Left lung (tissue), 10 donors: ENCODE measurements around the gene WDR5. TPM values are rescaled to one million over a fixed set of nuclear protein-coding genes. Genes with fewer than 3 reads are reported as not detected.
A peak's percentile ranks its signal among the peaks of the same experiment; 100 is the strongest.

Experiments
- ATAC-seq: fragments of 200-7000 bp; cut with Tn5 transposase; one replicate; pipeline ENCODE4 v1.9.1; 2020; ENCODE audit warnings: moderate library complexity
- DNase-seq, 4 donors: peaks; one replicate each; pipeline ENCODE4 v3.0.0-alpha.2; 2013 to 2020
- H3K27ac ChIP-seq, 2 donors: fragments of 200-600 bp; sonication (generic) in 1 of 2; one replicate each; pipeline versions ENCODE4 v1.5.0 to v1.8.0; 2020 to 2021
- H3K27me3 ChIP-seq, 2 donors: fragments of 200-600 bp; sonication (generic) in 1 of 2; one replicate each; pipeline versions ENCODE4 v1.5.0 to v1.8.0; 2020 to 2021
- H3K36me3 ChIP-seq, 2 donors: fragments of 200-600 bp; sonication (generic) in 1 of 2; one replicate each; pipeline versions ENCODE4 v1.5.0 to v1.8.0; 2020 to 2021
- H3K4me1 ChIP-seq, 2 donors: fragments of 200-600 bp; one replicate each; pipeline ENCODE4 v1.8.0; 2021
- H3K4me3 ChIP-seq, 2 donors: fragments of 200-600 bp; sonication (generic) in 1 of 2; one replicate each; pipeline versions ENCODE4 v1.5.0 to v1.8.0; 2020 to 2021; ENCODE audit warnings: mild to moderate bottlenecking in 1 of 2
- H3K9me3 ChIP-seq, 2 donors: fragments of 200-600 bp; sonication (generic) in 1 of 2; one replicate each; pipeline versions ENCODE4 v1.5.0 to v1.8.0; 2020 to 2021
- intact Hi-C, 2 donors: fragments of 100-400 bp; cut with DNase I; formaldehyde crosslinking; loops; one replicate each; pipeline versions ENCODE4 v1.11.2 to v1.14.2; 2022
- polyA plus RNA-seq, 6 donors: library from polyadenylated mRNA; unstranded; fragments of 120-200 nt; gene quantifications; one replicate each; pipeline ENCODE4 v1.2.1, GENCODE V29; 2013; ENCODE audit not compliant: insufficient read length in 6 of 6
- total RNA-seq, 2 donors: library from RNA; stranded (reverse); fragmentation: NEBNext Ultra II Directional; extraction: Animal tissue kit (Norgen Biotek cat#: 25700); gene quantifications; one replicate each; pipeline ENCODE4 v1.2.1, GENCODE V29; 2021
- TF ChIP-seq, protein P1 (sequence below), 2 donors: fragments of 200-600 bp; sonication (generic) in 1 of 2; IDR thresholded peaks; one replicate each; pipeline versions ENCODE4 v1.5.0 to v1.8.0; 2021; ENCODE audit warnings: antibody characterized with exemption in 2 of 2
- donor health status: DM: no; HTN: yes; CAD: no.
- donor health status: DM: no; HTN: no; CAD: no.

The WDR5 gene
- total and polyA plus RNA-seq, 8 donors = 23.7 to 36.3 (median 31.8) TPM

DNA sequence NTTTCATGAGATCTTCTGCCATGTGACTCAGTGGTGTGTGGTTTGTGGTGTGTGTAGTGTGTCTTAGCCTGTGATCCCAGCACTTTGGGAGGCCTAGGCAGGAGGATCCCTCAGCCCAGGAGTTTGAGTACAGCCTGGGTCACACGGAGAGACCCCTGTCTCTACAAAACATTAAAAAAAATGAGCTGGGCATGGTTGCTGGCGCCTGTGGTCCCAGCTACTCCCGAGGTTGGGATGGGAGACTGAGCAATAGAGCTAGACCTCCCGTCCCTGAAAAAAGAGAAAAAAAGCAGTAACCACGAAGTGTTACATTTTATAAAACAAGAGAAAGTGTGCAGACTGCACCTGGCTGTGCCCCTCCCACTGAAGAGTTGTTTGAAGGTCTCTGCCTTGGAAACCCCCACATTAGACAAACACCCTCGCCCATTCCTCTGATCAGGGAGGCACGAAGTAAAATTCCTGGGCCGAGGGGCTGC is 49.7 kb downstream of the WDR5 start:
- Histone ChIP-seq H3K27me3 (peaks cover 0 to 32% of the 10 kb centered on the region in 2 donors), H3K36me3 (no peaks in the 10 kb centered on the region), H3K9me3 (no peaks in the 10 kb centered on the region), H3K27ac (no peak overlapping the region), H3K4me3 (no peak overlapping the region), H3K4me1 (no peaks in the 10 kb centered on the region)
- no peak for ATAC-seq
- TF ChIP-seq, protein P1, sequence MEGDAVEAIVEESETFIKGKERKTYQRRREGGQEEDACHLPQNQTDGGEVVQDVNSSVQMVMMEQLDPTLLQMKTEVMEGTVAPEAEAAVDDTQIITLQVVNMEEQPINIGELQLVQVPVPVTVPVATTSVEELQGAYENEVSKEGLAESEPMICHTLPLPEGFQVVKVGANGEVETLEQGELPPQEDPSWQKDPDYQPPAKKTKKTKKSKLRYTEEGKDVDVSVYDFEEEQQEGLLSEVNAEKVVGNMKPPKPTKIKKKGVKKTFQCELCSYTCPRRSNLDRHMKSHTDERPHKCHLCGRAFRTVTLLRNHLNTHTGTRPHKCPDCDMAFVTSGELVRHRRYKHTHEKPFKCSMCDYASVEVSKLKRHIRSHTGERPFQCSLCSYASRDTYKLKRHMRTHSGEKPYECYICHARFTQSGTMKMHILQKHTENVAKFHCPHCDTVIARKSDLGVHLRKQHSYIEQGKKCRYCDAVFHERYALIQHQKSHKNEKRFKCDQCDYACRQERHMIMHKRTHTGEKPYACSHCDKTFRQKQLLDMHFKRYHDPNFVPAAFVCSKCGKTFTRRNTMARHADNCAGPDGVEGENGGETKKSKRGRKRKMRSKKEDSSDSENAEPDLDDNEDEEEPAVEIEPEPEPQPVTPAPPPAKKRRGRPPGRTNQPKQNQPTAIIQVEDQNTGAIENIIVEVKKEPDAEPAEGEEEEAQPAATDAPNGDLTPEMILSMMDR (IDR thresholded peaks at IDR 0.05) = no peak
- intact Hi-C loops = no loop called here
- DNase-seq = peak in 1 of 4 donors; percentile 16

GRCh38 chr9:134186471-134187109 is 50.7 kb downstream of the WDR5 start:
- Histone ChIP-seq H3K27ac (no peak overlapping the region), H3K36me3 (no peaks in the 10 kb centered on the region), H3K9me3 (no peaks in the 10 kb centered on the region), H3K4me1 (no peaks in the 10 kb centered on the region), H3K4me3 (no peak overlapping the region), H3K27me3 (peaks cover 0 to 32% of the 10 kb centered on the region in 2 donors)
- TF ChIP-seq, protein P1 (IDR thresholded peaks at IDR 0.05) = no peak
- intact Hi-C loops = no loop called here
- ATAC-seq = no peak
- peak in 2 of 4 donors; percentile 30 to 71 for DNase-seq

- DNase-seq = peak in 2 of 4 donors; percentile 29 to 57
- Histone ChIP-seq H3K9me3 (no peaks in the 10 kb centered on the region), H3K4me3 (no peak overlapping the region), H3K4me1 (no peaks in the 10 kb centered on the region), H3K27ac (no peak overlapping the region), H3K36me3 (no peaks in the 10 kb centered on the region), H3K27me3 (peaks cover 0 to 32% of the 10 kb centered on the region in 2 donors)
- TF ChIP-seq, protein P1 (IDR thresholded peaks at IDR 0.05) = no peak
- intact Hi-C loops = no loop called here
- no peak for ATAC-seq
Measured at GRCh38 chr9:134187110-134187531, 51.2 kb downstream of the WDR5 start.

- H3K4me1 ChIP-seq = peaks cover 0 to 2% of the 10 kb centered on the region in 2 donors
- H3K36me3 ChIP-seq = no peaks in the 10 kb centered on the region
- H3K4me3 ChIP-seq = no peak overlapping the region
- H3K27me3 ChIP-seq = peaks cover 0 to 32% of the 10 kb centered on the region in 2 donors
- H3K27ac ChIP-seq = no peak overlapping the region
- DNase-seq (peak in 2 of 4 donors; percentile 26 to 57), ATAC-seq (no peak)
- intact Hi-C loops = no loop called here
- TF ChIP-seq, protein P1 (IDR thresholded peaks at IDR 0.05) = no peak
- no peaks in the 10 kb centered on the region for H3K9me3 ChIP-seq
Measured at GRCh38 chr9:134187891-134188385, 52.1 kb downstream of the WDR5 start.

DNA sequence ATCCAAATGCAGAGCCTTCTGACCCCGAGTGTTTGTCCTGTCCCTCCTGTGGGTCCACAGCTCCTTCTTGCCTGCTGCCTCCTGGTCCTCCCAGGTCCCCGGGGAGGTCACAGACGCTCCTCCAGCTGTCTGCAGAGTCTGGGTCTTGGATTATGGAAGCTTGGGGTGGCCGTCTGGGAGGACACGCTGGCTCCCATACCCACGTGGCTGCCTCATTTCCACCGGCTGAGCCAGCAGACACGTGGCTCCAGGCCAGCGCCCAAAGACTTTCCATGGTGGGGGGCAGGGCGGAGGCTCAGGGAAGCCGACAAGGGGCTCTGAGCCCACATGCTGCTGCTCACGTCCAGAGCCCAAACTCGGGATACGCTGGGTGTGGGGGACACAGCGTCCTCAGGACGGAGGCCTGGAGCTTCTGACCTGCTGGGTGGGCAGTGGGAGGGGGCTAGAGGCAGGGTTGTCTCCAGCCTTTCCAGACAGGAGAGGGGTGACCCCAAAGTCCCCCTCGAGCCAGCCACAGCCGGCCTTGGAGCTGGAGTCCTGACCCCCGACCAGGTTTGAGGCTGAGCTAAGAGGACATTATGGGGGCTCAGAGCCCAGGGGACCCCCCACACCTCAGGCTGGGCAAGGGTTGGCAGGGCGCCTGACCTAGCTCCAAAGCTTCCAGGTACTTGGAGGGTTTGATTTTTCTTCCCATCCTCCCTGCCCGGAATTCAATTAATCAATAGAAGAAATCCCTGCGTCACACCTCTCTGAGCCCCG is 52.7 kb downstream of the WDR5 start:
- intact Hi-C loops = no loop called here
- H3K4me1 ChIP-seq = peaks cover 0 to 6% of the 10 kb centered on the region in 2 donors
- H3K36me3 ChIP-seq = no peaks in the 10 kb centered on the region
- H3K27me3 ChIP-seq = peaks cover 0 to 32% of the 10 kb centered on the region in 2 donors
- TF ChIP-seq, protein P1 (IDR thresholded peaks at IDR 0.05) = no peak
- H3K9me3 ChIP-seq = no peaks in the 10 kb centered on the region
- ATAC-seq (no peak), DNase-seq (peak in 2 of 4 donors; percentile 34 to 51)
- H3K27ac ChIP-seq = no peak overlapping the region
- no peak overlapping the region for H3K4me3 ChIP-seq
